A673 (cell line): ENCODE results near the gene ZSCAN4.

ENCODE experiments used
- EZH2 ChIP-seq: fragments of 200-600 bp; sonication (generic); IDR thresholded peaks from 2 replicates; pipeline ENCODE4 v1.6.1; 2017; ENCODE audit warnings: borderline replicate concordance, low read depth, mild to moderate bottlenecking, mixed read lengths, antibody characterized with exemption, low read length; ENCODE audit not compliant: poor library complexity, severe bottlenecking
- TF ChIP-seq, protein P1 (sequence below): fragments of 300-800, 200-600 bp; sonication (generic); conservative IDR thresholded peaks from 2 replicates; pipeline ENCODE4 v1.5.1; 2017; ENCODE audit warnings: low read depth, mild to moderate bottlenecking, antibody characterized with exemption, low read length, moderate library complexity, mixed read lengths

DNA sequence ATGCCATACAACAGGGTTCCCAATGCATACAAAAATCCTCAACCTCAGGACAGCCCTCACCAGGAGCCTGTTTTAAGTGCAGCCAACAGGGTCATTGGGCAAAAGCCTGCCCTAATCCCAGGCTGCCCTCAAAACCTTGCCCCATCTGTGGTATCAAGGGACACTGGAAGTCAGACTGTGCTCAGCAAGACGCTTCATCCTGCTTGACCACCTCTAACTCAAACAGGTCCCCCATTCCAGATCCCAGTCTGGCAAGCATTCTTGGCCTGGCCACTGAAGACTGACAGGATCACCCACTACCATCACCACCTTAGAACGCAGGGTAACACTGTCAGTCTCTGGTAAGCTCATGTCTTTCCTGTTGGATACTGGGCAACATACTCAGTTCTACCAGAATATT is 15.0 kb upstream of the ZSCAN4 start:
- TF ChIP-seq, protein P1, sequence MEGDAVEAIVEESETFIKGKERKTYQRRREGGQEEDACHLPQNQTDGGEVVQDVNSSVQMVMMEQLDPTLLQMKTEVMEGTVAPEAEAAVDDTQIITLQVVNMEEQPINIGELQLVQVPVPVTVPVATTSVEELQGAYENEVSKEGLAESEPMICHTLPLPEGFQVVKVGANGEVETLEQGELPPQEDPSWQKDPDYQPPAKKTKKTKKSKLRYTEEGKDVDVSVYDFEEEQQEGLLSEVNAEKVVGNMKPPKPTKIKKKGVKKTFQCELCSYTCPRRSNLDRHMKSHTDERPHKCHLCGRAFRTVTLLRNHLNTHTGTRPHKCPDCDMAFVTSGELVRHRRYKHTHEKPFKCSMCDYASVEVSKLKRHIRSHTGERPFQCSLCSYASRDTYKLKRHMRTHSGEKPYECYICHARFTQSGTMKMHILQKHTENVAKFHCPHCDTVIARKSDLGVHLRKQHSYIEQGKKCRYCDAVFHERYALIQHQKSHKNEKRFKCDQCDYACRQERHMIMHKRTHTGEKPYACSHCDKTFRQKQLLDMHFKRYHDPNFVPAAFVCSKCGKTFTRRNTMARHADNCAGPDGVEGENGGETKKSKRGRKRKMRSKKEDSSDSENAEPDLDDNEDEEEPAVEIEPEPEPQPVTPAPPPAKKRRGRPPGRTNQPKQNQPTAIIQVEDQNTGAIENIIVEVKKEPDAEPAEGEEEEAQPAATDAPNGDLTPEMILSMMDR = no peak
- no peak for TF ChIP-seq EZH2
